ENCODE results near the gene CES5A.
"Not testable (repeated sequence)": the region's sequence is repeated elsewhere in the genome, so short reads cannot be mapped to it uniquely, and the experiment has no call there.

CES5A gene

GRCh38 chr16:55873122-55873521, 2.1 kb downstream of the CES5A start:
- no peak for DNase-seq

DNA sequence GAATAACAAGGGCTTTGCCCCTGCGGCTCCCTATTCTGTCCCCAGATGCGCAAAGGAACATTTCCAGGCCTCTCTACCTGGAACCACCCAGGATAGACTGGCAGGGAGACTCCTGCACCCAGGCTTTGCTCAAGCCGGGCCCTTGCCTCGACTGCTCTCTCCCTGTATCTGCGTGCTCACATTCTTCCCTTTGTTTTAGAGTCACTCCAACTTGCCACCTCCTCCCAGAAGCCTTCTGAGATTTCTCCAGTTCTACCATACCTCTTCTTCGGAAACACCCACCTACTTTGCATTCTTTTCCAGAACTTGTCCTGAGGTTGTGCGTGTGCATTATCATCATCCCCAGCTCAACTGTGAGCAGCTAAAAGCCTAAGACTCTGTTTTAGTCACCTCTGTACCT, 3.0 kb downstream of the CES5A start:
- no peak for DNase-seq

DNA sequence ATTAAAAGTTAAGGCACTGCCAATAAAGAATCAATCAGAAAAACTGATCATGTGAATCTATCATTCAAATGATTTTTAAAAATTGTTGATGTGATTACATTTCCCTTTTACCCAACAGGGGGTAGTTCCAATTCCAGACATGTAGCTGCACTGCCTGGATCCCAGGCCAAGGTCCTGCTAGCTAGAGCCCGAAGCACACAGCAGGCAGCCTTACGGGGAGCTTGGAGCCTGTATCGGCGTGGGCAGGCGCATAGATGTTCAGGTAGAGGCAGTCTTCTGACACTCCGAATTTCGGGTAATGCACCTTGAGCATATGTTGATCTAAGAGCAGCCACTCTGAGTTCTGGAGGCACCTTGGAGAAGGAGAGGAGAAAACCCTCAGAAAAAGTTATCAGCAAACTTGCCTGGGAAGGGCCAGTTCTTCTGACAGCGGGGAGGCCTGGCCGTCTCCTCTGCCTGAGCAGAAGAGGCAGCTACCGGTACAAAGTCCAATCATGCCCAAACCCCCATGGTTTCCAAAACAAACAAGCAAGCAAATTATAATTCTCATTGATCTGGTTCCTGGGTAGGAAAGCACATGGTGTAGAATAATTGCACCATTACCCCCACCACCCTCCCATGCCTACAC, 3.6 kb downstream of the CES5A start:
- DNase-seq = no peak

DNA sequence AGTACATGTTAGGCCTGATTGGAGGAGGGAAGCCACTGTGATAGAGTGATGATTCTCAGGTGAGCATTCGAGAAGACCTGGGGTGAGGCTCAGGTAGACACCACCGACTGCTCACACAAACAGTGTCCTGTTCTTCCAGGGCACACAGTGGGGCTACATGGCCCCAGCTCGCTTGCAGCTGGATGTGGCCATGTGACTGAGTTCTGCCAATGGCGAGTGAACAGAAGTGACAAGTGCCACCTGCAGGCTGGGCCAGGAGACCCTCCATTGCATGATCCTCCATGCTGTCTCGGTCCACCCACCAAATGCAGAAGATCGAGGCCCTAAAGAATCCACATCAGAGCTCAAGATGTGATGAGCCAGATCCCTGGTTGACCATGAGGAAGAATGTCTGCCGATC, 6.2 kb downstream of the CES5A start:
- no peak for DNase-seq

DNA sequence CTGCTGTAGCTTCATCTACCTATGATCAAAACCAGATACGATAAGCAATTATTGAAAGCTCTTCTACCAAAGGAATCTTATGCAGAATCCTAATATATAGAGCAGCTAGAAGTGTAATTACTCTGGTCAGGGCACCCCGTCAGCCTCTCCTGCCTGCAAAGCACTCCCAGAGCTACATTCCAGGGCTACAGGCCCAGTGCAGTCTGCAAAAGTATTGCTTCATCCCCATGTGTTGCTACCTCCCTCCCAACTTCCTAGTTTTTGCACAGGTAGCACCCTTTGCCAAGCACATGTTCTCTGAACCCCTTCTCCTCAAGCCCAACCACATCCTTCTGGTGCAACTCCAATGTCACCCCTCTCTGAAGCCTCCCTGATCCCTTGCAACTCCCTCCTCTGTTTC, 7.0 kb downstream of the CES5A start:
- no peak for DNase-seq

DNA sequence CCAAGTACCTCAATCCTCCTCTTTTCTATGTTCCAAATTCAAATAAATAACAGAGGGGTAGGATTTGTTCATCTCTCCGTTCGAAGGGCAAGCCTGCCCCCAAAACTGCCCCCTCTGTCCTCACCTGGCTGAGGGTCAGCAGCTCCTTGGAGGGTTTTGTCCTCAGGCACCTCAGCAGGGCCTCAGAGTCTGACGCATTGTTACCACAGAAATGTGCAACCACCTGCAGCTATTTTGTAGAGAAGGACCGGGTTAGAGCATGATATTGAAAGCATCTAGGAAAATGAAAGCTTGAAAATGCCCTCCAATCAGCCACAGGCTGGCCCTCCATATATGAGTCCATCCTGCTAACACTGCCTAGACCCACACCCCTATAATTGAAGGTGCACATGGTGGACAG, 13.9 kb downstream of the CES5A start:
- DNase-seq = no peak

DNA sequence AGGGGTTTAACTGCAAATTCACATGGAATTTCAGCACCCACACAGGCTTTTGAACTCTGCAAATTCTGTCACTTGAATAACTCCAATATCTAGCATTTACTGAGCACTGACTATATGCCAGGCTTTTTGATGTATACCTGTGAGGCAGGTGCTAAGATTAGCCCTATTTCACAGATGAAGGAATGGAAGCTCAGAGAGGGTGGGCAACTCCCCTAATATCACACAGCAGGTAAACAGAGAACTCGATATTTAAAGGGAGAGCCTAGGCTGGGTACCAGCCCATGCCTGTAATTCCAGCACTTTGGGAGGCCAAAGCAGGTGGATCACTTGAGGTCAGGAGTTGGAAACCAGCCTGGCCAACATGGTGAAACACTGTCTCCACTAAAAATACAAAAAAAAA, 17.5 kb downstream of the CES5A start:
- DNase-seq = not testable (repeated sequence)

GRCh38 chr16:55856950-55857349, 18.2 kb downstream of the CES5A start:
- DNase-seq = no peak

DNA sequence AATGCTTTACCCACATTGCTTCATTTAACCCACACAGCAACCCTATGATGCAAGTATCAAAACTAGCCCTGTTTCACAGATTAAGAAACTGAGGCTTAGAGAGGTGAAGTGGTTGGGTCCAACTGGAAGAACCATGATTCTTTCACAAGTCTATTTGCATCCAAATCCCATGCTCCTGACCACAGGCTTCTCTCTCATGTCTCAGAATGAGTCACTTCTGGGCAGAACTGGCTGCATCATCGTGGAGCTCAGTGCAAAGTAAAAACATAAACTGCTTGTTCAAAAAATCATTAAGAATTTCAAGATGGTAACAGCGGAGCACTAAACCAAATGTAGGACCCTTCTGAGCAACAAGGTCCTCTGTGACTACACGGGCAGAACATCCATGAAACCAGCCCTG, 22.1 kb downstream of the CES5A start:
- DNase-seq = no peak

DNA sequence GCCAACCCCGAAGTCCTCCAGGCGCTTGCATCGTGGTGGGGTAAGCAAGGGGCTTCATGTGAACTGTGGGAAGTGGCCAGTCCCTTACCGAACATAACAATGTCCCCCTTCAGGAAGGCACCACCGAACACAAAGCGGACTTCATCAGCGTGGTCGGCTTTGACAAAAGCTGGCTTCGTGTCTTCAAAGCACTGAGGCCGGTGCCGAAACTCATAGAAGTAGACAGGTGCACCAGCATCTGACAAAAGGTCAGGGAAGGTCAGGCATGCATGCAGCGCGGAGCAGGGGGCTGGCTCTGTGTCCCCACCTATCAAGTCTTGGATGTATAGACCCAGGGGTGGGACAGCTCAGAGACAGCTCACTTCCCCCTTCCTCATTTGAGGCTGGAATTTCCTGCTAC, 25.6 kb downstream of the CES5A start:
- no peak for DNase-seq

- DNase-seq = no peak
These were observed 28.4 kb downstream of the CES5A start for GRCh38 chr16:55846598-55847346.

GRCh38 chr16:55843105-55843395, 32.1 kb downstream of the CES5A start:
- no peak for DNase-seq

DNA sequence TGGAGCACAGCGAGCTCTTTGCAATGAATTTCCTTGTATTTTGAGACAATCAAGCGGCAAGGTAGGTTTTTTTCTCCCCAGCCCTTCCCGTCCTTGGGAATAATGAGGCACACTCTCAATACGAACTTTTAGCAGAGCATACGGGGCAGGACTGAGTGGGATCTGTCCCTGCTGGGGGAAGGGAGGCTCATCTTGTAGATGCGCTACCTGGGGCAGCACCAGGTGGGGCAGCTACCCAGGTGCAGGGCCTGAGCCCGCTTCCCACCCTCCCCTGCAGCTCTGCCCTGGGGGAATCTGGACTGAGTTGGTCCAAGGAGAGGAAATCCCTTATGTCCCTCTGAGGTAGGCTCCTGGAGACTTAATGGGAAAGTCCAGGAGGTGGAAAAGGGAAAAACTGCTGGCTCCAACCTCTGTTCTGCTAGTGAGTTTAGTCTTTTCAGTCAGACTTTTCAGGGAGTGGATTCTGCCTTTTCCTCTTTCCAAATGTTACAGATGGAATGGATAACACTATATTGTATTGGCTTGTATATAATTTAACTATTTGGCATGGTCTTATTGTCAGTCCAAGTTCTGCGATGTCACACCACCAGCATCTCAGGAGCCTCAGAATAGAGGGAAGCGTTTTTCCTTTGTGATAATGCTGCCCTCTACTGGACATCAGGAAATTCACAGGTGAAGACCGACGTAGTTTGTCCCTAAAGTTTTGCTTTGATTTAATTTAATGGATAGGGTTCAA, 32.6 kb downstream of the CES5A start:
- peak in 1 of 2 donors; percentile 50 for DNase-seq

- DNase-seq = peak in 1 of 2 donors; percentile 2
These were observed 36.1 kb downstream of the CES5A start for GRCh38 chr16:55839115-55839514.

DNA sequence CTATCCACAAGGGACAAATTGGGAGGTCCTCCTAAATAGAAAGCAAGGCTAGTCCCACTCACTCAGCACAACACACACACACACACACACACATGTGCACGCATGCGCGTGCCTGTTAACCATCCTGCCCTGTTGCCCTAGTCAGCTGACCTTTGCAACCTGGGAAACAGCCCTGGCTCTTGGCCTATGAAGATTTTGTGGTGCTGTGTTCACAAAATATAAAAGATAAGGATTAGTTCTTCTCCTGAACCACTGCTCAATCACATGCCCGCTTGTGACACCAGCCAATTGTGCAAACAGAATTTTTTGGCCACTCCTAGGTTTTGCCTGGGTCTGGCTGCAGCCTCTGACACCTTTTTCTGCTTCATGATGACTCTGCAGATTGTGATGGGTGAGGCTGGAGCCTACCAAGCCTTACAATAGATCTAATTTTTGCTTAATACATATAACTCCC, 39.0 kb downstream of the CES5A start:
- no peak for DNase-seq

GRCh38 chr16:55835581-55835980, 39.6 kb downstream of the CES5A start:
- DNase-seq = no peak

- not testable (repeated sequence) for DNase-seq
These were observed 40.0 kb downstream of the CES5A start for GRCh38 chr16:55835173-55835572.

DNA sequence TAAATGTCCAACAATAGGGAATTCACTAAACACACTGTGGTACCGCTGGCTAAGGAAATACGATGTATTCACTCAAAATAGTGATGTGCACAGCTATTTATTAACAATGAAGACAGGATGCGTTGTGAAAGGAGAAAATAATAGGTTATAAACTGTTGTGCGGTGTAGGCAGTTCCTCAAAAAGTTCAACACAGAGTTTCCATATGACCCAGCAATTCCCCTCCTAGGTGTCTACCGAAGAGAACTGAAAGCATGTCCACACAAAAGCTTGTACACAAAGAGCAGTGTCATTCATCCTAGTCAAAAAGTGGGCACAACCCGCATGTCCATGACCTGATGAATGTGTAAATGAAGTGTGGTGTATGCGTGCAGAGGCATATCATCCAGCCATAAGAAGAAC, 41.1 kb downstream of the CES5A start:
- DNase-seq = no peak

- DNase-seq = no peak
These were observed 42.1 kb downstream of the CES5A start, which contains the start of gene CES1 for GRCh38 chr16:55832773-55833691. Gene CES1 (minus strand): TSS chr16:55833096. CDS start chr16:55833055, 41 bp downstream.

GRCh38 chr16:55832425-55832772, 42.8 kb downstream of the CES5A start:
- DNase-seq = no peak

DNA sequence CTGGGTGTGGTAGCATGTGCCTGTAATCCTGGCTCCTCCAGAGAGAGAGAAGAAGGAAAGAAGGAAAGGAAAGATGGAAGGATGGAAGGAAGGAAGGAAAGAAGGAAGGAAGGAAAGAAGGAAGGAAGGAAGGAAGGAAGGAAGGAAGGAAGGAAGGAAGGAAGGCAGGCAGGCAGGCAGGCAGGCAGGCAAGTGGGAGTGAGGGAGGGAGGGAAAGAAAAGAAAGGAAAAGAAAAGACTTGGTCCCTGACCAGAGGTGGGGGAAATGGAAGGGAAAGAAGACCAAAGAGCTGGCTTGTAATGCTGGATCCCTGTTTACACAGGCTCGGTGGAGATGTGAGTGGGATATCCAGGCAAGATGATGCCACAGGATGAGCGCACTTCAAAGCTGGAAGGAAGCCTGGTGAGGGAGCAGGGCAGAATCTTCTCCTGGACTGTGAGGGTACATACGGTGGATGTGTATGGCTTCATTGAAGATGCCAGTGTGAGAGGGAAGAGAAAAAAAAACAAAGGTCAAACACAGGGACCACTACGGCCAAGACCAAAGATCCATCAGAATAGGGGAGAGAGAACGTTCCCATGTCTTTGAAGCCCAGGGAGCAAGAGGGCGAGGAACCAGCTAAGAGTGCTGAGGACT, 44.4 kb downstream of the CES5A start:
- DNase-seq = no peak

DNA sequence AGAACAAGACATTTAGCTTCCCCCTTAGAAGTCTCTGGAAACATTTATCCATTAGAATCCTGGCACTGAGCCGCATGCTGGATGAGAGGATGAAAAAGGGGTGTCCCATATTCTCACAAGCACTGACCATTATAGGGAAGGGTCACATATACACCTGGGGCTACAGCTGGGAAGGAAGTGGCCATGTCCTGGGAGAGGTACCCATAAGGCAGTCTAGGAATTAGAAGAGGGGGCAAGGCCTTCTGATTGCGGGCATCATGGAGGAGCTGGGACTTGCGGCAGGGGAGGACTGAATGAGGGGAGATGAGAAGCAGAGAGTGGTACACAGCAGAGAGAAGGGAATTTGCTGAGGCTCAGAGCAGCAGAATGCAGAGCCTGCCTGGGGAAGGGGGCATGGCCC, 45.9 kb downstream of the CES5A start:
- not testable (repeated sequence) for DNase-seq

DNA sequence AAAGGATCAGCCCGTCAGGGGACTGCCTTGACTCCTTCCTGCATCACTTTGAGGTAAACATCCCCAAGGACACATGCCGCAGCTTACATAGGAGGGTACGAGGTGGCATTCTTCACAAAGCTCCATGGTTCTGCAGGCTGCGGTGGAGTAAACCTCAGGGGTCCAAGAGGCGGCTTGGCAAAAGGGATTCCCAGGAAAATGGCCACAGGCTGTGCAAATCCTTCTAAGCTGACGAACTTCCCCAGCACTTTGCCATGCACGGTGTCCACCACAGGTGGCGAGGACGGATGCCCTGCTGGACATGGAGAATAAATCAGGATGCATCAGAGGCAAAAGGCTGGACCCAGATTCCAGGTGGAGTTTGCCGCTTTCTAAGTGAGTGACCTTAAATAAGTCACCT, 46.5 kb downstream of the CES5A start:
- DNase-seq = no peak

Measured in CD4-positive, alpha-beta T cell treated with Interleukin-4 for 1 hour (primary cell).